Measurements from ENCODE around the gene RARA.

Gene RARA

GRCh38 chr17:40291281-40291664 is 17.7 kb upstream of the RARA start (continued):
- TF ChIP-seq ESRRG (CRISPR knock-in tag; IDR thresholded peaks at IDR 0.05), result no peak
- no peak for TF ChIP-seq TSHZ2 (CRISPR knock-in tag; IDR thresholded peaks at IDR 0.05)
- TF ChIP-seq BACH2 (CRISPR knock-in tag; IDR thresholded peaks at IDR 0.05; ENCODE audit: borderline replicate concordance), result no peak
- TF ChIP-seq PATZ1 (CRISPR knock-in tag; IDR thresholded peaks at IDR 0.05; ENCODE audit: borderline replicate concordance), result no peak
- no peak for TF ChIP-seq ZFP30 (CRISPR knock-in tag; IDR thresholded peaks at IDR 0.05)

GRCh38 chr17:40293363-40293762 is 15.6 kb upstream of the RARA start:
- no peak for ATAC-seq
- TF ChIP-seq, protein P1, sequence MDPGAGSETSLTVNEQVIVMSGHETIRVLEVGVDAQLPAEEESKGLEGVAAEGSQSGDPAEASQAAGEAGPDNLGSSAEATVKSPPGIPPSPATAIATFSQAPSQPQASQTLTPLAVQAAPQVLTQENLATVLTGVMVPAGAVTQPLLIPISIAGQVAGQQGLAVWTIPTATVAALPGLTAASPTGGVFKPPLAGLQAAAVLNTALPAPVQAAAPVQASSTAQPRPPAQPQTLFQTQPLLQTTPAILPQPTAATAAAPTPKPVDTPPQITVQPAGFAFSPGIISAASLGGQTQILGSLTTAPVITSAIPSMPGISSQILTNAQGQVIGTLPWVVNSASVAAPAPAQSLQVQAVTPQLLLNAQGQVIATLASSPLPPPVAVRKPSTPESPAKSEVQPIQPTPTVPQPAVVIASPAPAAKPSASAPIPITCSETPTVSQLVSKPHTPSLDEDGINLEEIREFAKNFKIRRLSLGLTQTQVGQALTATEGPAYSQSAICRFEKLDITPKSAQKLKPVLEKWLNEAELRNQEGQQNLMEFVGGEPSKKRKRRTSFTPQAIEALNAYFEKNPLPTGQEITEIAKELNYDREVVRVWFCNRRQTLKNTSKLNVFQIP (CRISPR knock-in tag; IDR thresholded peaks at IDR 0.05; ENCODE audit: borderline replicate concordance, low read depth), result no peak
- TF ChIP-seq SNAI2 (CRISPR knock-in tag; IDR thresholded peaks at IDR 0.05) (no peak), PPARA (CRISPR knock-in tag; IDR thresholded peaks at IDR 0.05; ENCODE audit: borderline replicate concordance) (no peak), ZC3H10 (CRISPR knock-in tag; IDR thresholded peaks at IDR 0.05) (no peak), TCF4 (CRISPR knock-in tag; IDR thresholded peaks at IDR 0.05; ENCODE audit: borderline replicate concordance) (no peak), OSR1 (CRISPR knock-in tag; IDR thresholded peaks at IDR 0.05) (no peak), ZNF70 (CRISPR knock-in tag; IDR thresholded peaks at IDR 0.05) (no peak), ISL1 (CRISPR knock-in tag; IDR thresholded peaks at IDR 0.05) (no peak)
- TF ChIP-seq, protein P2, sequence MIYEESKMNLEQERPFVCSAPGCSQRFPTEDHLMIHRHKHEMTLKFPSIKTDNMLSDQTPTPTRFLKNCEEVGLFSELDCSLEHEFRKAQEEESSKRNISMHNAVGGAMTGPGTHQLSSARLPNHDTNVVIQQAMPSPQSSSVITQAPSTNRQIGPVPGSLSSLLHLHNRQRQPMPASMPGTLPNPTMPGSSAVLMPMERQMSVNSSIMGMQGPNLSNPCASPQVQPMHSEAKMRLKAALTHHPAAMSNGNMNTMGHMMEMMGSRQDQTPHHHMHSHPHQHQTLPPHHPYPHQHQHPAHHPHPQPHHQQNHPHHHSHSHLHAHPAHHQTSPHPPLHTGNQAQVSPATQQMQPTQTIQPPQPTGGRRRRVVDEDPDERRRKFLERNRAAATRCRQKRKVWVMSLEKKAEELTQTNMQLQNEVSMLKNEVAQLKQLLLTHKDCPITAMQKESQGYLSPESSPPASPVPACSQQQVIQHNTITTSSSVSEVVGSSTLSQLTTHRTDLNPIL (CRISPR knock-in tag; IDR thresholded peaks at IDR 0.05; ENCODE audit: low read depth), result no peak

DNA sequence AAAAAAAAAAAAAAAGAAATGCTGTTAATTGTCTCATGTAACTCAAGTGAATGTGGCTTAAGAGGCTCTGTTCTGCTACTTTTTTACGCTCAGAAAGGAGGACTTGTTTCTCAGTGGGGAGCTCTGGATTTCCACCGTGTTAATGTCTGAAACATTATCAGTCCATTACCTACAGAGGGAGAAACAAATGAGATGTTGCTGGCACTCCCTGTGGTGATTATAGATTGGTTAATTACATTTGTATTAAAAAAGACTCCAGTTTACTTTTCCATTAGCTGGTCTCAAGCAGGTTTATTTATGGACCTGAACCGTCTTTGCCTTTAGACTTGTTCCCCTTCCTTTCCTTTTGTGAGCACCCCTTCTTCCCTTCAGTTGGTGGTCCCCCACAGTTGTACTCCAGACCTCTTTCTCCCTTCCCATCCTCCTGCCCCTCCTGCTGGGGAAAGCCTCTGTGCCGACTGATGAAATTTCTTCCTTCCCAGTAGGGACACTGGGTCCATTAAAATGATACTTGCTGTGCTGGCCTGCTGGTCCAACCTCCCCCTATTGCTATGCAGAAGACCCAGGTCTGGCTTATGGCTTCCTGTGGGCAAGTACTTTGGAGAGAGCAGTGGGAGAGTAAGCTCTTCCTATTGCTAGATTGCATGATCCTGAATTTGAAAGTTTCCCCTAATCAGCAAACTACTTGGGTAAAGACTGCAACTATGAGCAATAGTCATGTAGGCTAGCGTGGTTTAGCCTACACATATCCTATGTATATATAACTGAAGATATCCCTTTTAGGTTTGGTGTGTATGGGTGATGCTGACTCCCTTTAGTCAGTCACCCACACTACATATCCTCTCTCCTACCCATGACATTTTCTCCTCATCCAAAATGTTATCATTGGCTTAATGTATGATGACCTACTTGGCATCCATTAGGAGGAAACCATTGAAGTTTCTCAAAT is 13.2 kb upstream of the RARA start:
- ATAC-seq, result no peak
- TF ChIP-seq TSHZ2 (CRISPR knock-in tag; IDR thresholded peaks at IDR 0.05), result no peak
- TF ChIP-seq GLIS3 (CRISPR knock-in tag; IDR thresholded peaks at IDR 0.05), result no peak
- no peak for TF ChIP-seq ZNF8 (CRISPR knock-in tag; IDR thresholded peaks at IDR 0.05)
- TF ChIP-seq, protein P2 (CRISPR knock-in tag; IDR thresholded peaks at IDR 0.05; ENCODE audit: low read depth), result no peak
- no peak for TF ChIP-seq ZNF70 (CRISPR knock-in tag; IDR thresholded peaks at IDR 0.05)
- TF ChIP-seq ISL1 (CRISPR knock-in tag; IDR thresholded peaks at IDR 0.05), result no peak
- no peak for TF ChIP-seq PATZ1 (CRISPR knock-in tag; IDR thresholded peaks at IDR 0.05; ENCODE audit: borderline replicate concordance)
- no peak for TF ChIP-seq ESRRG (CRISPR knock-in tag; IDR thresholded peaks at IDR 0.05)
- TF ChIP-seq RARB (CRISPR knock-in tag; IDR thresholded peaks at IDR 0.05), result no peak
- TF ChIP-seq, protein P1 (CRISPR knock-in tag; IDR thresholded peaks at IDR 0.05; ENCODE audit: borderline replicate concordance, low read depth), result no peak
- TF ChIP-seq TCF4 (CRISPR knock-in tag; IDR thresholded peaks at IDR 0.05; ENCODE audit: borderline replicate concordance), result no peak
- no peak for TF ChIP-seq ZC3H10 (CRISPR knock-in tag; IDR thresholded peaks at IDR 0.05)
- no peak for TF ChIP-seq ZNF565 (CRISPR knock-in tag; conservative IDR thresholded peaks at IDR 0.05; ENCODE audit: low read depth)
- TF ChIP-seq OSR1 (CRISPR knock-in tag; IDR thresholded peaks at IDR 0.05), result no peak
- no peak for TF ChIP-seq ZFP30 (CRISPR knock-in tag; IDR thresholded peaks at IDR 0.05)
- TF ChIP-seq SNAI2 (CRISPR knock-in tag; IDR thresholded peaks at IDR 0.05), result no peak
- TF ChIP-seq ZFP3 (CRISPR knock-in tag; IDR thresholded peaks at IDR 0.05), result no peak
